Measurements from ENCODE around the gene NUP210.

NUP210 gene

GRCh38 chr3:13286873-13287272 lies 133.2 kb downstream of the NUP210 start:
- no peak for DNase-seq

GRCh38 chr3:13285007-13285567 lies 135.0 kb downstream of the NUP210 start:
- DNase-seq, result no peak

- DNase-seq, result no peak
Measured at GRCh38 chr3:13283877-13284264, 136.3 kb downstream of the NUP210 start.

- no peak for DNase-seq
Measured at GRCh38 chr3:13282986-13283876, 136.9 kb downstream of the NUP210 start.

- DNase-seq, result no peak
Measured at GRCh38 chr3:13282358-13282985, 137.7 kb downstream of the NUP210 start.

GRCh38 chr3:13281507-13282357 lies 138.4 kb downstream of the NUP210 start:
- DNase-seq, result no peak

- no peak for DNase-seq
Measured at GRCh38 chr3:13280811-13281506, 139.2 kb downstream of the NUP210 start.

- no peak for DNase-seq
Measured at GRCh38 chr3:13280122-13280790, 139.9 kb downstream of the NUP210 start.

GRCh38 chr3:13279532-13279910 lies 140.6 kb downstream of the NUP210 start:
- no peak for DNase-seq

- DNase-seq, result no peak
Measured at GRCh38 chr3:13278783-13279531, 141.2 kb downstream of the NUP210 start.

- DNase-seq, result no peak
Measured at GRCh38 chr3:13277860-13278531, 142.1 kb downstream of the NUP210 start.

GRCh38 chr3:13277196-13277813 lies 142.8 kb downstream of the NUP210 start:
- no peak for DNase-seq

GRCh38 chr3:13276438-13277195 lies 143.5 kb downstream of the NUP210 start:
- DNase-seq, result no peak

GRCh38 chr3:13275376-13276005 lies 144.6 kb downstream of the NUP210 start:
- no peak for DNase-seq

GRCh38 chr3:13274551-13275332 lies 145.4 kb downstream of the NUP210 start:
- DNase-seq, result no peak

GRCh38 chr3:13274125-13274524 lies 146.0 kb downstream of the NUP210 start:
- DNase-seq, result no peak

GRCh38 chr3:13273604-13274105 lies 146.5 kb downstream of the NUP210 start:
- no peak for DNase-seq
